HG03159 (cell line): ENCODE measurements around the gene ST14.

ENCODE experiments used
- ATAC-seq: cut with Tn5 transposase; IDR thresholded peaks from one replicate; pipeline ENCODE4 v1.9.1; 2021; ENCODE audit warnings: mild to moderate bottlenecking, moderate library complexity; ENCODE audit not compliant: unreplicated experiment

The ST14 gene

GRCh38 chr11:130133716-130134115 lies 25.9 kb upstream of the ST14 start:
- ATAC-seq: no peak

- ATAC-seq: no peak
These were observed 23.5 kb upstream of the ST14 start for GRCh38 chr11:130136107-130136506.

DNA sequence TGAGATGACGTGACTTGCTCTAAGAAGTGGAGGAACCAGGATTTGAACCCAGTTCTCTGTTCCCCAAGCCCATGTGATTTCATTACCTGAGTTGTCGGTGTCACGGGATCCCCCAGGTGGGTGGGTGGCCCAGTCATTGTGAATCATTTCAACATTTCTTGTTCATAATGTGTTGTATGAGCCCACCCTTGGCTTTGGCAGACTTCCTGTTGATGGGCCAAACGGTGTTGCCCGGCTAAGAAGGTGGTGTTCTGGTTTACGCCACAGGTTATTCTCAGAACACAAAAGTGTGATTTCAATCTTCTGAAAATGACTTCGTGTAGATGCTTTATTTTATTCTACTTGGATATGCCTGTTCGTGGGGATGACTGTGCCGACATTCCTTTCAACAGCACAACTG lies 21.6 kb upstream of the ST14 start:
- no peak for ATAC-seq

- no peak for ATAC-seq
These were observed 20.2 kb upstream of the ST14 start for GRCh38 chr11:130139401-130139800.

- no peak for ATAC-seq
These were observed 17.8 kb upstream of the ST14 start for GRCh38 chr11:130141561-130142341.

GRCh38 chr11:130144141-130144540 lies 15.4 kb upstream of the ST14 start:
- no peak for ATAC-seq

GRCh38 chr11:130144861-130145281 lies 14.7 kb upstream of the ST14 start:
- no peak for ATAC-seq

GRCh38 chr11:130145311-130145812 lies 14.2 kb upstream of the ST14 start:
- no peak for ATAC-seq

- ATAC-seq: peak; percentile 26
These were observed 13.4 kb upstream of the ST14 start for GRCh38 chr11:130145975-130146776.

- ATAC-seq: peak; percentile 53
These were observed 12.8 kb upstream of the ST14 start for GRCh38 chr11:130146796-130147195.

GRCh38 chr11:130148796-130149326 lies 10.7 kb upstream of the ST14 start:
- no peak for ATAC-seq

DNA sequence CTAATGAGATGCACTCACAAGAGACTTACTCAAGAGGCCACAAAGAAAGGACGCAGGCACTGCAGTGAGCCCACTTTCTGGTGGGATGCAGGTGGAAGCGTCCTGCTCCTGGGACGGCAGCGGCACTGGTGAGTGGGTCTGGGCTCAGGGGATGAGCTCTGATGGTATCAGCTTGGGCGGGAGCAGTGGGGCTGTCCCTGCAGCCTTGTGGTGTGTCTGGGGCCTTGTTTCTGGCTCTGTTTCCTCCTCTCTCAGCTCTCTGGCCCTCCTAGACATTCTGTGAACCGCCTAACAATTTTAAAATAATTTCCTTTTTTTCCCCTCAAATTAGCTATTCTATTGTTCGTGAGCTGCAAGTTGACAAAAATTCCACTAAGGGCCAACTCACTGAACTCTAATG lies 8.8 kb upstream of the ST14 start:
- peak; percentile 44 for ATAC-seq

GRCh38 chr11:130151196-130151595 lies 8.4 kb upstream of the ST14 start:
- no peak for ATAC-seq

GRCh38 chr11:130156108-130157022 lies 3.2 kb upstream of the ST14 start:
- no peak for ATAC-seq

GRCh38 chr11:130157101-130157500 lies 2.5 kb upstream of the ST14 start:
- ATAC-seq: no peak

DNA sequence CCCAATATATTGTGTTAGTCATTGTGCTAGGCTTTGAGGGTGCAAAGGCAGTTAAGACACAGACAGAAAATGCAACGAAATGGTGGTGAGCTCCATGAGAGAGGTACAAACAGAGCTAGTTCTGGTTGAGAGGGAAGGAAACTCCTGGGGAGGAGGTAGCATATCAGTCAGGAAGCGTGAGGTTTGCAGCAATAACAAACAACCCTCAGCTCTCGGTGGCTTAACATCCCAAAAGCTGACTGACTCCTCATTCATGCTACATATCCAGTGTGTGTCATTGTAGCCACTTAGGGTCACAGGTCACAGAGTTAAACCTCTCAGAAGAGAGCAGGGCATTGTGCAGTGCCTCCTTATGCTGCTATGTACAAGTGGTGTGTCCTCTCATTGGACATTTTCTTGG lies 1.7 kb upstream of the ST14 start:
- no peak for ATAC-seq

- no peak for ATAC-seq
These were observed 443 bp upstream of the ST14 start for GRCh38 chr11:130159139-130159538.

DNA sequence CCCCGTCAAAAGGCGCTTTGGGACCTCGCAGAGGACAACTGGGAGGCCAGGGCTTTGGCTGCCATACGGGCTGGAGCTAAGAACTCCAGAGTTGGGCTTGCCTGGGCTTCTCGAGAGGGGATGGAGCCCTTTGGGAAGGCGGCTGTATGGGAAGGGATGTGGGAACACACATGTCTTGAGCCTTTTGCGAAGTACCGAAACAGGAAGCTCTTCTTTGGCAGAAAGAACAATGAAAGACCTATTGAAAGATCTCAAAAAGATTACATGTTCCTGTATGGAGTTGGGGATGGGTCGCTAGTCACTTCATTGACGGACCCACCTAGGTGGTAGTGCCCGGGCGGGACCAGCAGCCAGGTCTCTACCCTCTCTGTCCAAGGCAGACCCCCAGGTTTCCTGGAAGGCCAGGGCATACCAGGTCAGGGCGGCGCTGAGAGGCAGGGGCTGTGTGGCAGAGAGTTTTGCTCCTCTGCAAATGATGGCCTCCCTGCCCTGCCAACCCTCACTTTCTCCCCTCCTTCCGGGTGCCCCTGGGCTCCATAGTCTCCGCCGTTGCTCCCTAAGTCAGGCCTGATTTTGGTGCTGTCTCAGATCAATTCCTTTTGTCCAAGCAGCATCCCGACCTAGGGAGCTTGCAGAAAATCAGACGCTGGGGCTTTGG lies 1.0 kb downstream of the ST14 start:
- ATAC-seq: no peak

DNA sequence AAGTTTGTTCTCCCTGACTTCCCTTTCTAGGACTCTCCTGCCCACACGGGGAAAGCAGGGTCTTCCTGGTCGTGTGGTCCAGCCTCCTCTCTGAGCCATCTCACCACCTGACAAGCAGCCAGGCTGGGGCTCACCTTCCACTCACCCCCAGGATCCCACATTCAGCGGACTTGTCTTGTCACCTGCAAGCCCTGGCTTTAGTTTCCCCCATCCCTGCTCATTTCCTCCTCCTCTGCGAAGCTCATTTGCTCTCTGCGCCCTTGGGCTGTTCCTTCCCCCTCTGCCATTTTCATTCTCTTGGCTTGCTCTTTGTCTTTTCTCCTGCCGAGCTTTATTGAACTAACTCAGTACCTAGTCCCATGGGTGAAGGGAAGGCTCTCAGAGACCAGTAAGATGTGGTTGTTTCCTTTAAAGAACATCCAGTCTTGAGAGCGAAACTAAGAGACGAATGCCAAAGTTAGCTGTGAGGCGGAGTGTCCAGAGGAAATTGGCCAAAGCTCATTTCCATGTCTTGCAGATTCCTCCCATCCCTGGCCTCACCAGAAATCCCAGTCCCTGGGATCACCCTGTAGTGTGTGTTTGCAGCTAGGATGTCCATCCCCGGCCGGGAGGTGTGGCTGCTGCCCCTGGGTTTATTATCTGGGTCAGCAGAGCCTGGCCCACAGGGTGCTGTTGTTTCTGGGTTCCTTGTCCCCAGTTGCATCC lies 2.0 kb downstream of the ST14 start:
- no peak for ATAC-seq

GRCh38 chr11:130162733-130163132 lies 3.2 kb downstream of the ST14 start:
- ATAC-seq: no peak
